GM12801 (cell line): ENCODE data around the gene SLF2.

ENCODE experiments used
- TF ChIP-seq, protein P1 (sequence below): IDR thresholded peaks from one replicate; pipeline ENCODE4 v1.5.1; 2011; ENCODE audit warnings: control low read depth; ENCODE audit not compliant: insufficient read length; ENCODE audit errors: extremely low read depth

Gene SLF2

GRCh38 chr10:100904917-100905316 lies 7.8 kb upstream of the SLF2 start:
- TF ChIP-seq, protein P1, sequence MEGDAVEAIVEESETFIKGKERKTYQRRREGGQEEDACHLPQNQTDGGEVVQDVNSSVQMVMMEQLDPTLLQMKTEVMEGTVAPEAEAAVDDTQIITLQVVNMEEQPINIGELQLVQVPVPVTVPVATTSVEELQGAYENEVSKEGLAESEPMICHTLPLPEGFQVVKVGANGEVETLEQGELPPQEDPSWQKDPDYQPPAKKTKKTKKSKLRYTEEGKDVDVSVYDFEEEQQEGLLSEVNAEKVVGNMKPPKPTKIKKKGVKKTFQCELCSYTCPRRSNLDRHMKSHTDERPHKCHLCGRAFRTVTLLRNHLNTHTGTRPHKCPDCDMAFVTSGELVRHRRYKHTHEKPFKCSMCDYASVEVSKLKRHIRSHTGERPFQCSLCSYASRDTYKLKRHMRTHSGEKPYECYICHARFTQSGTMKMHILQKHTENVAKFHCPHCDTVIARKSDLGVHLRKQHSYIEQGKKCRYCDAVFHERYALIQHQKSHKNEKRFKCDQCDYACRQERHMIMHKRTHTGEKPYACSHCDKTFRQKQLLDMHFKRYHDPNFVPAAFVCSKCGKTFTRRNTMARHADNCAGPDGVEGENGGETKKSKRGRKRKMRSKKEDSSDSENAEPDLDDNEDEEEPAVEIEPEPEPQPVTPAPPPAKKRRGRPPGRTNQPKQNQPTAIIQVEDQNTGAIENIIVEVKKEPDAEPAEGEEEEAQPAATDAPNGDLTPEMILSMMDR = no peak

DNA sequence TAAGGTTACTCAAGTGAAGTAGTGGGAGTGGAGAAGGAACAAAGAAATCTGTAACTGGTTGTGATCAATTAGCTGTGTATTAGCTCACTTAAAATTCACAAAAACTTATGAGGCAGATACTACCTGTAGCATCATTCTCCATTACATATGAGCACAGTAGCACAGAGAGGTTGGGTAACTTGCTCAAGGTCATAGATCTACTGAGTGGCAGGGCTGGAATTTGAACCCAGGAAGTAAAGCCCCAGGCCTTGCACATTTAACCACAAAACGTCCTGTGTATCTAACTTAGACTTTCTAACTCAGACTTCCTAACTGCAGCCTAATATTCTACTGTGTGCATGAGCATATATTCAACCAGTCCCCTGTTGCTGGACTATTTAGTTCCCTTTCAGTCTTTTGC lies 5.6 kb upstream of the SLF2 start:
- TF ChIP-seq, protein P1 = no peak

- TF ChIP-seq, protein P1 = no peak
These were observed 4.9 kb upstream of the SLF2 start for GRCh38 chr10:100907773-100908363.

- TF ChIP-seq, protein P1 = no peak
These were observed 4.4 kb upstream of the SLF2 start for GRCh38 chr10:100908378-100908777.

GRCh38 chr10:100909501-100910263 lies 3.1 kb upstream of the SLF2 start:
- TF ChIP-seq, protein P1 = no peak

GRCh38 chr10:100911472-100911871 lies 1.3 kb upstream of the SLF2 start:
- TF ChIP-seq, protein P1 = no peak

- TF ChIP-seq, protein P1 = no peak
These were observed 654 bp upstream of the SLF2 start for GRCh38 chr10:100912013-100912604.
